H9 (cell line): ENCODE data around the gene UBASH3A. TPM values are rescaled to one million over a fixed set of nuclear protein-coding genes. Genes with fewer than 3 reads are reported as not detected.

Experiments
- DNase-seq: peaks from one replicate; pipeline ENCODE4 v3.0.0-alpha.2; 2017
- H2AFZ ChIP-seq: one replicate; pipeline ENCODE4 v1.6.1; 2013; ENCODE audit warnings: mild to moderate bottlenecking, low read length, control low read depth, moderate library complexity
- H2AK5ac ChIP-seq: 2 replicates; pipeline ENCODE4 v1.6.1; 2013; ENCODE audit warnings: low read length, control low read depth, mixed read lengths; ENCODE audit not compliant: insufficient read length
- H2BK120ac ChIP-seq: one replicate; pipeline ENCODE4 v1.6.1; 2013; ENCODE audit warnings: low read depth, mild to moderate bottlenecking, low read length, control low read depth, inconsistent platforms; ENCODE audit not compliant: poor library complexity, severe bottlenecking
- H2BK12ac ChIP-seq: 2 replicates; pipeline ENCODE4 v1.6.1; 2013; ENCODE audit warnings: low read length, control low read depth, mixed read lengths, low read depth; ENCODE audit not compliant: insufficient read length
- H2BK15ac ChIP-seq: 2 replicates; pipeline ENCODE4 v1.6.1; 2013; ENCODE audit warnings: low read depth, low read length, control low read depth
- H2BK20ac ChIP-seq: one replicate; pipeline ENCODE4 v1.6.1; 2013; ENCODE audit warnings: low read depth, mild to moderate bottlenecking, low read length, control low read depth, inconsistent platforms; ENCODE audit not compliant: poor library complexity, severe bottlenecking
- H2BK5ac ChIP-seq: 2 replicates; pipeline ENCODE4 v1.6.1; 2013; ENCODE audit warnings: low read length, control low read depth, mixed read lengths; ENCODE audit not compliant: insufficient read length
- H3K14ac ChIP-seq: 2 replicates; pipeline ENCODE4 v1.6.1; 2013; ENCODE audit warnings: low read length, control low read depth; ENCODE audit not compliant: insufficient read depth
- H3K18ac ChIP-seq: 2 replicates; pipeline ENCODE4 v1.6.1; 2013; ENCODE audit warnings: low read depth, mild to moderate bottlenecking, mixed read lengths, low read length, control low read depth; ENCODE audit not compliant: insufficient read length
- H3K23ac ChIP-seq: 2 replicates; pipeline ENCODE4 v1.6.1; 2013; ENCODE audit warnings: low read length, control low read depth, mixed read lengths, low read depth; ENCODE audit not compliant: insufficient read length
- H3K23me2 ChIP-seq: 2 replicates; pipeline ENCODE4 v1.6.1; 2013; ENCODE audit warnings: low read depth, mild to moderate bottlenecking, mixed read lengths, low read length, control low read depth; ENCODE audit not compliant: insufficient read length, poor library complexity, severe bottlenecking
- H3K27ac ChIP-seq: 2 replicates; pipeline ENCODE4 v1.5.1; 2013; ENCODE audit warnings: low read length, control low read depth, mixed read lengths, low read depth; ENCODE audit not compliant: insufficient read length
- H3K27me3 ChIP-seq: 2 replicates; pipeline ENCODE4 v1.6.1; 2013; ENCODE audit warnings: low read length, control low read depth, inconsistent platforms; ENCODE audit not compliant: insufficient read depth
- H3K4ac ChIP-seq: 2 replicates; pipeline ENCODE4 v1.6.1; 2013; ENCODE audit warnings: low read depth, mild to moderate bottlenecking, control low read depth, inconsistent platforms, low read length, moderate library complexity
- H3K4me1 ChIP-seq: 2 replicates; pipeline ENCODE4 v1.6.1; 2013; ENCODE audit warnings: low read length, control low read depth, inconsistent platforms; ENCODE audit not compliant: insufficient read depth
- H3K4me2 ChIP-seq: 2 replicates; pipeline ENCODE4 v1.6.1; 2013; ENCODE audit warnings: low read length, control low read depth, mixed read lengths; ENCODE audit not compliant: insufficient read length, insufficient read depth
- H3K56ac ChIP-seq: 2 replicates; pipeline ENCODE4 v1.6.1; 2013; ENCODE audit warnings: low read depth, mild to moderate bottlenecking, mixed read lengths, low read length, control low read depth; ENCODE audit not compliant: insufficient read length
- H3K79me1 ChIP-seq: 2 replicates; pipeline ENCODE4 v1.6.1; 2013; ENCODE audit warnings: low read depth, mild to moderate bottlenecking, moderate library complexity, low read length, control low read depth, inconsistent platforms; ENCODE audit not compliant: insufficient read depth, poor library complexity, severe bottlenecking
- H3K79me2 ChIP-seq: 2 replicates; pipeline ENCODE4 v1.6.1; 2013; ENCODE audit warnings: low read length, control low read depth, inconsistent platforms; ENCODE audit not compliant: insufficient read depth
- H3K9ac ChIP-seq: 2 replicates; pipeline ENCODE4 v1.6.1; 2013; ENCODE audit warnings: low read length, control low read depth, mixed read lengths; ENCODE audit not compliant: insufficient read length; ENCODE audit errors: extremely low read depth
- H3K9me3 ChIP-seq: one replicate; pipeline ENCODE4 v1.6.1; 2013; ENCODE audit warnings: low read depth, low read length, inconsistent platforms; ENCODE audit not compliant: control insufficient read depth
- H3T11ph ChIP-seq: one replicate; pipeline ENCODE4 v1.6.1; 2013; ENCODE audit warnings: mild to moderate bottlenecking, low read length, control low read depth, inconsistent platforms
- H4K20me1 ChIP-seq: one replicate; pipeline ENCODE4 v1.6.1; 2013; ENCODE audit not compliant: control insufficient read depth, insufficient read length, insufficient read depth
- H4K5ac ChIP-seq: 2 replicates; pipeline ENCODE4 v1.6.1; 2013; ENCODE audit warnings: low read depth, mild to moderate bottlenecking, mixed read lengths, low read length, control low read depth; ENCODE audit not compliant: insufficient read length
- H4K8ac ChIP-seq: replicated peaks from 2 replicates; pipeline ENCODE4 v1.6.1; 2013; ENCODE audit warnings: low read length, control low read depth, mixed read lengths, low read depth; ENCODE audit not compliant: insufficient read length
- H4K91ac ChIP-seq: 2 replicates; pipeline ENCODE4 v1.6.1; 2013; ENCODE audit warnings: low read depth, mild to moderate bottlenecking, moderate library complexity, mixed read lengths, low read length, control low read depth; ENCODE audit not compliant: insufficient read length
- H3K27ac Mint-ChIP-seq, 3 experiments: 2 replicates in 2 of 3; 3 replicates in 1 of 3; pipeline ENCODE4 v1.8.0; 2020 to 2021; ENCODE audit warnings: mixed read lengths in 3 of 3, mild to moderate bottlenecking in 1 of 3, moderate library complexity in 1 of 3
- H3K27me3 Mint-ChIP-seq: 2 replicates; pipeline ENCODE4 v1.8.0; 2021; ENCODE audit warnings: low read depth, mild to moderate bottlenecking, moderate library complexity, mixed read lengths
- H3K36me3 Mint-ChIP-seq, 3 experiments: 2 replicates in 2 of 3; 3 replicates in 1 of 3; pipeline ENCODE4 v1.8.0; 2020 to 2021; ENCODE audit warnings: low read depth in 3 of 3, mixed read lengths in 3 of 3; ENCODE audit not compliant: insufficient read depth in 1 of 3
- H3K4me1 Mint-ChIP-seq, 2 experiments: 2 replicates each; pipeline ENCODE4 v1.8.0; 2020; ENCODE audit warnings: mixed read lengths in 2 of 2
- H3K4me3 Mint-ChIP-seq, 2 experiments: 2 replicates in 1 of 2; 3 replicates in 1 of 2; pipeline ENCODE4 v1.8.0; 2020 to 2021; ENCODE audit warnings: mild to moderate bottlenecking in 2 of 2, mixed read lengths in 2 of 2, moderate library complexity in 1 of 2
- H3K9me3 Mint-ChIP-seq, 2 experiments: 2 replicates in 1 of 2; 3 replicates in 1 of 2; pipeline ENCODE4 v1.8.0; 2020; ENCODE audit warnings: mild to moderate bottlenecking in 2 of 2, mixed read lengths in 2 of 2, moderate library complexity in 1 of 2
- CTCF ChIP-seq: fragments of 200-600 bp; sonication (generic); conservative IDR thresholded peaks from 3 replicates; pipeline ENCODE4 v1.8.0; 2021; ENCODE audit warnings: antibody characterized with exemption, mild to moderate bottlenecking
- WGBS: extraction: QIAGEN DNeasy Blood & Tissue Kit; methylation state at CpG from one replicate; pipeline ENCODE4 v1.1.7; 2013; ENCODE audit warnings: missing lambda C conversion rate, low lambda C conversion rate, mixed read lengths; ENCODE audit not compliant: insufficient read length; ENCODE audit errors: extremely low coverage; 5-methylcytosine and 5-hydroxymethylcytosine counted together
- total RNA-seq: library from RNA; stranded (reverse); gene quantifications from 2 replicates; pipeline ENCODE4 v1.2.1, GENCODE V29; 2021

Gene UBASH3A
- total RNA-seq, 1 experiment from 2014 or later, result not detected

- H3K9me3 ChIP-seq, result no peaks in the 10 kb centered on the region
- peaks cover 18 to 21% of the 10 kb centered on the region in 2 experiments for H3K4me1 Mint-ChIP-seq
- peaks cover 4% of the 10 kb centered on the region; the same call in 1 of the 2 replicates for H3K27me3 Mint-ChIP-seq
- H3K79me2 ChIP-seq, result no peaks in the 10 kb centered on the region
- peaks cover 0 to 2% (median 0%) of the 10 kb centered on the region in 3 experiments; a peak in 1 of 7 replicates for H3K36me3 Mint-ChIP-seq
- no peak overlapping the region for H3K56ac ChIP-seq
- H3T11ph ChIP-seq, result no peak overlapping the region
- H2BK20ac ChIP-seq, result no peak overlapping the region
- no peak overlapping the region for H2BK120ac ChIP-seq
- H3K27me3 ChIP-seq, result no peaks in the 10 kb centered on the region
- no peak overlapping the region for H3K4me2 ChIP-seq
- H3K9me3 Mint-ChIP-seq, result peaks cover 4 to 8% of the 10 kb centered on the region in 2 experiments; a peak in 4 of 5 replicates
- H3K23me2 ChIP-seq, result no peaks in the 10 kb centered on the region
- H3K4me3 Mint-ChIP-seq, result no peak overlapping the region
- no peak overlapping the region for H4K91ac ChIP-seq
- no peak for DNase-seq
- no peak for TF ChIP-seq CTCF
- no peak overlapping the region for H2AFZ ChIP-seq
- no peak overlapping the region for H4K8ac ChIP-seq
- no peak overlapping the region for H3K4ac ChIP-seq
- no peak overlapping the region for H3K27ac ChIP-seq
- H3K9ac ChIP-seq, result no peak overlapping the region
- H2BK15ac ChIP-seq, result no peak overlapping the region
- no peaks in the 10 kb centered on the region for H3K79me1 ChIP-seq
- no peak overlapping the region for H2BK12ac ChIP-seq
- WGBS, result no CpG with 5 or more reads among the region's 9 CpGs
- H3K4me1 ChIP-seq, result no peaks in the 10 kb centered on the region
- no peak overlapping the region for H2AK5ac ChIP-seq
- H4K5ac ChIP-seq, result no peak overlapping the region
- no peak overlapping the region for H3K18ac ChIP-seq
- H3K14ac ChIP-seq, result no peak overlapping the region
- no peaks in the 10 kb centered on the region for H4K20me1 ChIP-seq
- no peak overlapping the region for H3K27ac Mint-ChIP-seq
- no peak overlapping the region for H2BK5ac ChIP-seq
- H3K23ac ChIP-seq, result no peak overlapping the region
These were observed 51.5 kb downstream of the UBASH3A start for GRCh38 chr21:42455196-42455595.
